Activated T-cell treated with anti-CD3 and anti-CD28 coated beads for 4 hours (primary cell): ENCODE results near the gene LRRC75B.
"Not testable (repeated sequence)": the region's sequence is repeated elsewhere in the genome, so short reads cannot be mapped to it uniquely, and the experiment has no call there.

Experiments used
- DNase-seq: peaks from one replicate; pipeline ENCODE4 v3.0.0-alpha.2; 2020

The LRRC75B gene

DNA sequence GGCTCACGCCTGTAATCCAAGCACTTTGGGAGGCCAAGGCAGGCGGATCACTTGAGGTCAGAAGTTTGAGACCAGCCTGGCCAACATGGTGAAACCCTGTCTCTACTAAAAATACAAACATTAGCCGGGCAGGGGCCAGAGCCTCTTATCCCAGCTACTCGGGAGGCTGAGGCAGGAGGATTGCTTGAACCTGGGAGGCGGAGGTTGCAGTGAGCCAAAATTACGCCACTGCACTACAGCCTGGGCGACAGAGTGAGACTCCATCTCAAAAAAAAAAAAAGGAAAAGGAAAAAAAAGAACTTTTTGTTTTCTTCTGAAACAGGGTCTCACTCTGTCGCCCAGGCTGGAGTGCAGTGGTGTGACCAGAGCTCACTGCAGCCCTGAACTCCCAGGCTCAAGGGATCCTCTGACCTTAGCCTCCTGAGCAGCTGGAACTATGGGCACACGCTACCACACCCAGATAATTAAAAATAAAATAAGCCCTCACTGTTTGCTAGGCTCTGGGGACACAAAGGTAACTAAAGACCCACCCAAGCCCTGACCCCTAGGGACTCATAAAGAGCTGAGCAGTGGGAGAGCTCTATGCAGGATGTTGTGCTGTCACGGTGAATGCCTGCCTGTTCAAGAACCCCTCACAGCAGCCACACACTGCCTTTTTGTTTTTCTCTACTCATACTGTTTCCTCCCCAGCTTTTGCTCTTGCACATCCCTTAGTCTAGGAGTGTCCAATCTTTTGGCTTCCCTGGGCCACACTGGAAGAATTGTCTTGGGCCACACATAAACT, 40.2 kb downstream of the LRRC75B start:
- not testable (repeated sequence) for DNase-seq

GRCh38 chr22:24550902-24551435, 41.9 kb downstream of the LRRC75B start:
- DNase-seq, result no peak

DNA sequence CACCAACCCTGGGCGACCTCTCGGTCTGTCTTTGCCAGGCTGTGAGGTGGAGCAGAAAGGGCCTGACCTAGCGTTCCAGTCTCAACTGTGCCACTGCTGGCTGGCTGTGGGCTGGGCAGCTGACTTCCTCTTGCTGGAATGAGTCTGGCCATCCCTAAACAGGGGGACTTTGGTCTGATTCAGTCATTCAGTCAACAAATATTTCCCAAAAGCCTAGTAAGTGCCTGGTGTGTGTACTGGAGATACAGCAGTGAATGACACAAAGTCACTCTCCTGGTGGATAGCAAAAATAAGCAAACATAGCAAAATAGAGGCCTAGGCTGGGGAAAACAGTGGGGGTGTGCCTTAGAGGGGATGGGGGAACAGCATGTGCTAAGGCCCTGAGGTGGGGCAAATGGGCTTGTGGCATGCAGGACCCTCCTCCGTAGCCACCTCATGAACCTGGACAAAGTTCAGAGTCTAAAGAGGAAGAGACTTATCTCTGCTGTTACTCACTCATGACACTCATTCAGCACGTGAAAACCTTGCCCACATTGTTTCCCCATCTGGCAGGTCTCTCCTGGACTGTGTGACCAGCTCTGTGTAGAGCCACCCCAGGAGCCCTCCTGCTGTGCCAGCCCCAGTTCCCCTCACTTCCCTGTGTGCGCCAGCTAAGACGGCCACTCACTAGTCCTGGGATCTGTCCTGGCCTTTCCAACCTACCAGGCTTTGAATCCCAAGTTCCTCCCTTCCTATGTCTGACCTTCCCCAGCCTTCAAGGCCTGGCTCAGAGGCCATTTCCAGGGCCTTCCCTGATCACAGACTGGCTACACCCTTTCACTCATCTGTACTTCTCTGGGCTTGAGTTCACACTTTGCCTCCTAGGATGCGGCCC, 42.6 kb downstream of the LRRC75B start:
- no peak for DNase-seq

- no peak for DNase-seq
Observed at GRCh38 chr22:24548812-24549211, 44.1 kb downstream of the LRRC75B start.

DNA sequence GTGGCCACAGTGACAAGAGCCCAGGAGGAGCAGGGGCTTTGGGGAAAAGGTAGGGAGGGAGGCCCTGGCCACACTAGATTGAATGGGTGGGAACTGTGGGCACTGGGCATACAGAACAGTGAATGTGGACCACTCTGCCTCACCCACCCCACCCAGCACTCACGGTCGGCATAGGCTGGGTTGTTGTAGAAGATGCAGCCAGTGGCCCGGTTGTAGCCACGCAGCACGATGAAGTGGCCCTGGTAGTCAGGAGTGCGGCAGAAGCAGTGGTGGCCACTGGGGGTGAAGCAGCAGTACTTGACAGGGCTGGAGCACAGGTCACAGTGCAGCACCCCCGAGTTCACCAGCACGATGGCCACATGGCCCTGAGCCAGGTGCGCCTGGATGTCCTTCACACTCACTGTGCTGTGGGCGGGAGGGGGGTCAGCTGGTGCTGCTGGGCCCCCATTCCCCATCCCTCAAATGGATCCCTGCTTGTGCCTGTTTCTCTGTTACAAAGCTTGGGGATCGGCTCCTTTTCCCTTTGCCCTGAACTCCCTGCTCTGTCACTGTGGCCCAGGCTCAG, 49.1 kb downstream of the LRRC75B start:
- no peak for DNase-seq

DNA sequence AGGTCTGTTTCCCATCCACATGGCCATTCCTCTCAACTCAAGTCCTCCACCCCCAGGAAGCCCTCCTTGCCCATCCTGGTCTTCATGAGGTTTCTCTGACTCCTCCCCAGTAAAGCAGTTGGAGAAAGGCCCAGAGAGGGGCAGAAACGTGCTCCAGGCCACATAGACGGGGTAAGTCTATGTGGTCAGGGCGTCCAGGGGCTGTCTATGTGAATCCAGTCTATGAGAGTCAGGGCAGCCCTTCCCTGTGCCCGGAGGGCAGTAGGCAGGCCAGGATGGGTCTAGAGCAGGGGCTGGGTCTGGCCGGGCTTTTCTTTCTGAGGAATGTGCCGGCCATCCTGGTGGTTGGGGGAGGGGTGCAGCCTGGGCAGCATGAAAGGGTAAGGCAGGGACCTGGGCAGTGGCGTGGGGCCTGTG, 49.7 kb downstream of the LRRC75B start:
- DNase-seq, result no peak

- DNase-seq, result no peak
Observed at GRCh38 chr22:24542641-24543040, 50.2 kb downstream of the LRRC75B start.

GRCh38 chr22:24541681-24542515, 51.0 kb downstream of the LRRC75B start:
- no peak for DNase-seq

- DNase-seq, result no peak
Observed at GRCh38 chr22:24540470-24540869, 52.4 kb downstream of the LRRC75B start.

DNA sequence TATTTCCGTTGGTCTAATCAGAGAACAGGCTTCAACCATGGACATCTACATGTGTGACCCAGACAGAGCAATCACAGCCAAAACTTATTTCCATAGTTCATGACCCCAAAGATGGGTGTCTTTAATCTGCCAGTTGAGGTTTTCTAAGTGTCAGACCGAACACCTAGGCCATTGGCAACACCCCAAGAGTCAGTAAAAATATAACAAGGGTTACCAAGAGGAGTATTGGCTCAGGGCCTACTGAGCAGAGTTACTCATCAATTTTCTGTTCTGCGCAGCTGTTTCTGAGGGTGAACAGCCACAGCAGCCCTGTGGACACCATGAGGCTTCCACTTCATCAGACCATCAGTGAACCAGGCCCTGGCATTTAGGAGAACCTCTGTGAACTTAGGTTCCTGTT, 56.8 kb downstream of the LRRC75B start:
- no peak for DNase-seq
